HK-2 (cell line): Measurements from ENCODE around the gene MORC3.
"Not testable (repeated sequence)": the region's sequence is repeated elsewhere in the genome, so short reads cannot be mapped to it uniquely, and the experiment has no call there.

Source experiments
- DNase-seq: peaks from one replicate; pipeline ENCODE4 v3.0.0-alpha.2; 2018; ENCODE audit not compliant: unreplicated experiment

The MORC3 gene

GRCh38 chr21:36319767-36320420, at the start of gene MORC3:
TSS of gene MORC3 (plus strand) at chr21:36320197. CDS start at chr21:36320265, 68 bp downstream.
- peak; percentile 95 for DNase-seq

DNA sequence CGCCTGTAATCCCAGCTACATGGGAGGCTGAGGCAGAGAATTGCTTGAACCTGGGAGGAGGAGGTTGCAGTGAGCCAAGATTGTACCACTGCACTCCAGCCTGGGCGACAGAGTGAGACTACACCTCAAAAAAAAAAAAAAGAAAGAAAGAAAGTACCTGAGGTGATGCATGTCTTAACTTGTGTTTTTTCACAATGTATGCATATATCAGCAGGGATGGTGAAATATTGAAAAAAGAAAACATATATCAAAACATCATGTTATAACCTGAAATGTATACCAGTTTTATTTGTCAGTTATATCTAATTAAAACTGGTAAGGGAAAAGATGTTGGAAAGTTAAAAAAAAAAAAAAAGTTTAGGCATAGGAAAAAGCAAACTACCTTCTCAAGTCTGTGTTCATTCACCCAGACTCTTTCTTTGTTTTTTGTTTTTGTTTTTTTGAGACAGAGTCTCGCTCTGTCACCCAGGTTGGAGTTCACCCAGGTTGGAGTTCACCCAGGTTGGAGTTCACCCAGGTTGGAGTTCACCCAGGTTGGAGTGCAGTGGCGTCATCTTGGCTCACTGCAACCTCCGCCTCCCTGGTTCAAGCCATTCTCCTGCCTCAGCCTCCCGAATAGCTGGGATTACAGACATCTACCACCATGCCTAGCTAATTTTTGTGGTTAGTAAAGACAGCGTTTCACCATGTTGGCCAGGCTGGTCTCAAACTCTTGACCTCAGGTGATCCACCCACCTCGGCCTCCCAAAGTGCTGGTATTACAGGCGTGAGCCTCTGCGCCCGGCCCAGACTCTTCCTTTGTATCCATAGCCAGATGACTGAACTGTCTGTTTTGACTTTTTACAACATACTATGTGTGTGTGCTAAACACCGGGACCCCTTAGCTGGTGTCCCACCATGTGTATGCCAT, 49.0 kb upstream of the MORC3 start:
- not testable (repeated sequence) for DNase-seq

- no peak for DNase-seq
Measured at GRCh38 chr21:36274128-36274527, 45.9 kb upstream of the MORC3 start.

DNA sequence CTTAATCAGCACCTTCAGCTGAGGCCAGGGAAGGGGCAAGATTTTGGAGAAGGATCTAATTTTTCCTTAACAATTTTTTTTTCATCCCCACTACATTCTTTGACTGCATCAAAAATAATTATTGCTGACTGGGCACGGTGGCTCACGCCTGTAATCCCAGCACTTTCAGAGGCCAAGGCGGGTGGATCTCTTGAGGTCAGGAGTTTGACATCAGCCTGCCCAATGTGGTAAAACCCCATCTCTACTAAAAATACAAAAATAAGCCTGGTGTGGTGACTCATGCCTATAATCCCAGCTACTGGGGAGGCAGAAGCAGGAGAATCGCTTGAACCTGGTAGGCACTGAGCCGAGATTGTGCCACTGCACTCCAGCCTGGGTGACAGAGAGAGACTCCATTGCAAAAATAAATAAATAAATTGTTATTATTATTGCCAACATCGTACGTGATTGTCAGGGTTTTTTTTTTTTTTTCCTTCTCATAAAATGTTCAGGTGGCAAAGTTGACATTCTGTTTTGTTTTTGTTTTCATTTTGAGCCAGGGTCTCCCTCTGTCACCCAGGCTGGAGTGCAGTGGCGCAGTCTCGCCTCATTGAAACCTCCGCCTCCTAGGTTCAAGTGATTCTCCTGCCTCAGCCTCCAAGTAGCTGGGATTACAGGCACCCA, 37.3 kb upstream of the MORC3 start:
- no peak for DNase-seq

DNA sequence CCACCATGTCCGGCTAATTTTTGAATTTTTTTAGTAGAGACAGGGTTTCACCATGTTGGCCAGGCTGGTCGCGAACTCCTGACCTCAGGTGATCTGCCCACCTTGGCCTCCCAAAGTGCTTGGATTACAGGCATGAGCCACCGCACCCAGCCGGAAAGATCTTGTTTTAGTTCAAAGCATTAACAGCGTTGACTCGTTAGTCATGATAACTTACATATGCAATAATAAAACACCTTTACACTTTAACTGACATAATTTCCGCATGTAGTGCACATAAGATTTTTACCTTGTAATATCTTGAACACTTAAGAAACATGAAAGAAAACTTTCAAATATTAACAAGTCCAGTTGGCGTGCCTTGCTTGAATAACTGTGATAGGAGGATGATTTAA, 36.8 kb upstream of the MORC3 start:
- not testable (repeated sequence) for DNase-seq

- DNase-seq, result no peak
Measured at GRCh38 chr21:36288651-36289243, 31.2 kb upstream of the MORC3 start.

GRCh38 chr21:36291509-36291908, 28.5 kb upstream of the MORC3 start:
- DNase-seq, result no peak

DNA sequence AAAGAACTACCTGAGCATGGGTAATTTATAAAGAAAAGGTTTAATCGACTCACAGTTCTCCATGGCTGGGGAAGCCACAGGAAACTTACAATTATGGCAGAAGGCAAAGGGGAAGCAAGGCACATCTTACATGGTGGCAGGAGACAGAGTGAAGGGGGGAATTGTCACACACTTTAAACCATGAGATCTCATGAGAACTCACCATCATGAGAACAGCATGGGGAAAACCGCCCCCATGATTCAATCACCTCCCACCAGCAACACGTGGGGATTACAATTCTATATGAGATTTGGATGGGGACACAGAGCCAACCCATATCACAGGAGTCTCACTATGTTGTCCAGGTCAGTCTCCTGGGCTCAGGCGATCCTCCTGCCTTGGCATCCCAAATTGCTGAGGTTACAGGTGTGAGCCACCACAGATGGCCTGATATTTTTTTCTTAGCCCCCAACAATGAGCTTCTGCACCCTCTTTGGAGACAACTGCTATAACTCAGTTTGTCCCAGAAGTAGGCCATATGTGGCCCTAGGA, 22.5 kb upstream of the MORC3 start:
- DNase-seq, result no peak

DNA sequence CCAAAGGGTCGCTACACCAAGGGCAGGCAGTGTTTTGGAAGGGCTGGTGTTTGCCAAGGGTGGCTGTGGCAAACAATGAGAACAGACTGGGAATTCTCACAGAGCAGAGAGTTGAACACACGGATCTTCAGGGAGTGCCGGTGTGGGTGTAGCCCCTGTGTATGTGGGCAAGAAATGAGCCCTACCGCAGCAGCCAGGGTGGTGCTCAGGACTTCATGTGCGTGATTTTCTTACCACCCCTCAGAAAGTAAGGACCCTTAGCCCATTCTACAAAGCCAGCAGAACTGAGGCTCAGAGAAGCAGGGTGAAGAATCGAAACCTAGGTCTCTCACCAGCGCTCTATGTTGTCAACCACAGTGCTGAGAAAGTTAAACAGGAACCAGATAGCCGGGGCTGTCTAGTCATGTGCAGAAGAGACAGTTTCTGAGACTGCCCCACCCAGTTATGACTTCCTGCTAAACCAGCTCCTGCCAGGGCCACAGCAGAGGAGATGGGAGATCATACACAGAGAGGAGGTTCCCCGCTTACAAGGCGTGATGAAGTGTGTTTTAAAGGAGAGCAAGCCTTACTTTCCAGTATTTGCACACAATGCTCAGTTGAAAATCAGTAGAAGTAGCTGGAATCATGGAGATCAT, 21.9 kb upstream of the MORC3 start:
- no peak for DNase-seq

DNA sequence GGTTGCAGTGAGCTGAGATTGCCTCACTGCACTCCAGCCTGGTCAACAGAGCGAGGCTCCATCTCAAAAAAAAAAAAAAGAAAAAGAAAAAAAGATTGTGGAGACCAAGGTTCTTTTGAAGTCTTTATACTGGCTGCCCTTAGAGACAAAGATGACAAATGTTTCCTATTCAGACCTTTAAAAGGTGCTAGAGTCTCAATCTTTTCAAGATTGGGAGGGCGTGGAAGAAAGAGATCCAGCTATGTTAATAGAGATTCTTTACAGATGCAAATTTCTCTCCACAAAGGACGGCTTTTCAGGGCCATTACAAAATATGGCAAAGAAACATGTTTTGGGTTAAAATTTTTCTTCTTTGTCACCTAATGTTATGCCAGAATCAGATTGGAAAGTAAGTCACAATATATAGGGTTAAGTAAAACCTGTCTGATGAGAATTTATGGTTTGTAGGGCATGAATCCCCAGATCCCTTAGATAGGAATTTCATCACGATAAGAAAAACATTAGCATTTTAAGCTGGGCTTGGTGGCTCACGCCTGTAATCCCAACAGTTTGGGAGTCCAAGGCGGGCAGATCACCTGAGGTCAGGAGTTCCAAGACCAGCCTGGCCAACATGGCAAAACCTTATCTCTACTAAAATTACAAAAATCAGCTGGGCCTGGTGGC, 13.0 kb upstream of the MORC3 start:
- no peak for DNase-seq

DNA sequence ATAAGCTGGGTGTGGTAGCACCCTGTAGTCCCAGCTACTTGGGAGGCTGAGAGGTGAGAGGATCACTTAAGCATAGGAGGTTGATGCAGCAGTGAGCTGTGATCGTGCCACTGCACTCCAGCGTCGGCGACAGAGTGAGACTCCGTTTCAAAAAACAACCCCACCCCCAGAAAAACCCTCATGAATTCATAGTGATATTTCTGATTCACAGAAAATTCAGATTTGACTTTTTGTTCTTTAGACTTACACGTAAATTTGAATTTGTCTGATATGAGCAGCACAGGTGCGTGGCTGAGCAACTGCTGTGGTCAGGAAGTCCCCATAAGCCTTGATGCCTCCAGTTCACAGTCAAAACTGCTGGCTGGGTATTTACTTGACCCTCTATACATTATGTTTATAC, 10.0 kb upstream of the MORC3 start:
- no peak for DNase-seq

- DNase-seq, result not testable (repeated sequence)
Measured at GRCh38 chr21:36313446-36313845, 6.6 kb upstream of the MORC3 start.

DNA sequence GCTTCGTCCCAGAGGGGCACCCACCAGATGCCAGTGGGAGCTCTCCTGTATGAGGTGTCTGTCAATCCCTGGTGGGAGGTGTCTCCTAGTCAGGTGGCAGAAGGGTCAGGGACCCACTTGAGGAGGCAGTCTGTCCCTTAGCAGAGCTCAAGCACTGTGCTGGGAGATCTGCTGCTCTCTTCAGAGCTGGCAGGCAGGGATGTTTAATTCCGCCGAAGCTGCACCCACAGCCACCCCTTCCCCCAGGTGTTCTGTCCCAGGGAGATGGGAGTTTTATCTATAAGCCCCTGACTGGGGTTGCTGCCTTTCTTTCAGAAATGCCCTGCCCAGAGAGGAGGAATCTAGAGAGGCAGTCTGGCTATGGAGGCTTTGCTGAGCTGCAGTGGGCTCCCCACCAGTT, 4.0 kb upstream of the MORC3 start:
- not testable (repeated sequence) for DNase-seq

DNA sequence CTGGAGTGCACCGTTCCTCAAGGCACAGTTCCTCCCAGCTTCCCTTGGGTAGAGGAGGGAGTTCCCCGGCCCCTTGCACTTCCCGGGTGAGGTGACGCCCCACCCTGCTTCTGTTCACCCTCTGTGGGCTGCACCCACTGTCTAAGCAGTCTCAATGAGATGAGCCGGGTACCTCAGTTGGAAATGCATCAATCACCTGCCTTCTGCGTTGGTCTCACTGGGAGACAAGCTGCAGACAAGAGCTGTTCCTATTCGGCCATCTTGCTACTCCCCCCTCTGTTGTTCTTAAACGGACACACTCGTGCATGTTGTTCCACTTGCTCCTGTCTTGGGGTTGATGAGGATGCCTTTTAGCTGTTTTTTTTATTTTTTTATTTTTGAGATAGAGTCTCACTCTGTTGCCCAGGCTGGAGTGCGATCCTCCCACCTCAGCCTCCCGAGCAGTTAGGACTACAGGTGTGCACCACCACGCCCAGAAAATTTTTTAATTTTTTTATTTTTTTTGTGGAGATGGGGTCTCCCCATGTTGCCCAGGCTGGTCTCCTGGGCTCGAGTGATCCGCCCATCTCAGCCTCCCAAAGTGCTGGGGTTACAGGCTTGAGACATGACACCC, 3.0 kb upstream of the MORC3 start:
- DNase-seq, result no peak

DNA sequence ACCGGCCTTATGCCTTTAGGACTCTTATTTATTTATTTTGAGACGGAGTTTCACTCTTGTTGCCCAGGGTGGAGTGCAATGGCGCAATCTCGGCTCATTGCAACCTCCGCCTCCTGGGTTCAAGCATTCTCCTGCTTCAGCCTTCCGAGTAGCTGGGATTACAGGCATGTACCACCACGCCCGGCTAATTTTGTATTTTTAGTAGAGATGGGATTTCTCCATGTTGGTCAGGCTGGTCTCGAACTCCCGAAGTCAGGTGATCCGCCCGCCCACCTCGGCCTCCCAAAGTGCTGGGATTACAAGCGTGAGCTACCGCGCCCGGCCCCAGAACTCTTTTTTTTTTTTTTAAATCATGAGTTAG, 611 bp upstream of the MORC3 start:
- not testable (repeated sequence) for DNase-seq

DNA sequence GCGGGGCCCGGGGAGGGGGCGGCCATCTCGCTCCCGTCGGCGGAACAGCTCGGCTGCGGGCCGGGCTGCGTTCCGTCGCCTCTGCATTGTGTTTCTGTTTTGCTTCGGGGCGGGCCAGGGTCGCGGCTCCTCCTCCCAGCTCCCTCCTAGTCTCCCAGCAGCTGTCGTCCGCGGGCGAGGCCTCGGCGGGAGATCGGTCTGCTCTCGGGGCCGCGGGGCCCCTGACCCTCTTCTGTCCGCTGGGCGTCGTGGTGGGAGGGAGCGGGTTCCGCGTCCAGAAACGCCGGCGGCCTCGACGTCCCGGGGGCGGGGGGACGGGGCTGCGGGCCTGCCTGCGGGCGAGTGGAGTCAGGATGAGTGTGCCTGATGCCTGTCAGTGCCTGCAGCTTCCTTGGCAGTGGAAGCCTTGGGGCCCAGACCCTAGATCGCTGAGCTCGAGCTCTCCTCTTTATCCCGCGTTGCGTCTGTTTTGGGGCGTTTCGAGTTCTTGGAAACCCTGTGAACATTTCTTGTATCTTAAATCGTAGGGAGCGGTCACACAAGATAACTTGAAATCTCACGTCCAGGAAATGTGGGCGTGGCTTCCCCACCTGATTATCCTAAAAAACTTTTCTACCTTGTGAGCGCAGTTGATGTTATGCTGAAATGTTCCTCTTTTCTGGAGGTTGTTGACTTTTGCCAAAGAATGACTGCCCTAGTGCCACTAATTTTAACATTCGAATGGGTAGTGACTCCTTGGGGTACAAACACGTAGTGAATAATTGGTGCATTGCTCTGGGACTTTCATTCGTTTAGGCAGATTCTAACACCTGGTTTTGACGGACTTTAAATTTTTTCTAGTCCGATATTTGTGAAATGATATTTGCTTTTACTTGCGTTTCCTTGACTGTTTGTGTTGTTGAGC, 676 bp downstream of the MORC3 start:
- peak; percentile 68 for DNase-seq

- peak; percentile 22 for DNase-seq
Measured at GRCh38 chr21:36321325-36322082, 1.5 kb downstream of the MORC3 start.

DNA sequence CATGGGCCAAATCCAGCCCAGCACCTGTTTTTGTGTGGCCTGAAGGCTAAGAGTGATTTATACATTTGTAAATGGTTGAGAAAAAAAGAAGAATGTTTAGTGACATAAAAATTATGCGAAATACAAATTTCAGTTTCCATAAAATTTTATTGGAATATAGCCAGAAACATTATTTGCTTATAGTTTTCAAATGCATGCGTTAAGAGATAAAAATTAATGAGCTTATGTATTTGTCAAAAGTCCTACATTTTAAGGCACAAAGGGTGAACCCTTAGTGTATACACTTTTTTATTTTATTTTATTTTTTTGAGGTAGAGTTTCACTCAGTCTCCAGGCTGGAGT, 2.1 kb downstream of the MORC3 start:
- DNase-seq, result no peak

- no peak for DNase-seq
Measured at GRCh38 chr21:36323032-36323431, 3.0 kb downstream of the MORC3 start.
